Measurements from ENCODE around the gene TRIM44.
"Not testable (repeated sequence)": the region's sequence is repeated elsewhere in the genome, so short reads cannot be mapped to it uniquely, and the experiment has no call there.

Gene TRIM44

DNA sequence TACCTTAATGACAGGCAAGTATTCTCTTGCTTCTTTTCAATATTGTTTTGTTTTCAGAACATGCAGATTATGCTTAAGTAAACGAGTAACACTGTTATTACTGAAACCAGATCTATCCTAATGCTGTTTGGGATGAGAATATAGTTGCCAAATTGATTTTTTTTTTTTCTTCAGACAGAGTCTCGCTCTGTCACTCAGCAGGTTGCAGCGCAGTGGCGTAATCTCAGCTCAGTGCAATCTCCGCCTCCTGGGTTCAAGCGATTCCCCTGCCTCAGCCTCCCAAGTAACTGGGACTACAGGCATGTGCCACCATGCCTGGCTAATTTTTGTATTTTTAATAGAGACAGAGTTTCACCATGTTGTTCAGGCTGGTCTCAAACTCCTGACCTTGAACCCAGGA lies 91.0 kb downstream of the TRIM44 start:
- DNase-seq (ENCODE audit: low spot score), result not testable (repeated sequence)

GRCh38 chr11:35759951-35760350 lies 97.4 kb downstream of the TRIM44 start:
- not testable (repeated sequence) for DNase-seq (ENCODE audit: low spot score)

GRCh38 chr11:35761899-35762298 lies 99.3 kb downstream of the TRIM44 start:
- DNase-seq (ENCODE audit: low spot score), result no peak

- DNase-seq (ENCODE audit: low spot score), result no peak
These were observed 100.7 kb downstream of the TRIM44 start for GRCh38 chr11:35763301-35763700.

DNA sequence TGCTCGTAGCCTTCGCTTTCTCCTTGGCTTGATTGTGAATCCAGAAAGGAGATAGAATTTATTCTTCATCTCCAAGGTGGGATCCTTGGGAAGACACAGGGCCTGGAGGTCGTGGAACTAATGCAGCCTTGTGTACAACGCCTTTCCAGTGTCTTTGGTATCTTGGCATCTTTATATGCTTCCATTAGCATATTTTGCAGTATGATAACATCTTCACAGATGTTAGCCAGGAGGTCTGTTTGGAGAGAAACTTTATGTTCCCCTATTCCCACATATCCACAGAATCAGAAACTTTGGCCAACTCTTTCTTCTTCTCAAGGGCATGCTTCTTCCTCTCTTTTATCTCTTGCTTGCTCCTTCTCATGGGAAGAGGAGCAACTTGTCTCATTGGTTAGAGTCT lies 101.2 kb downstream of the TRIM44 start:
- no peak for DNase-seq (ENCODE audit: low spot score)

DNA sequence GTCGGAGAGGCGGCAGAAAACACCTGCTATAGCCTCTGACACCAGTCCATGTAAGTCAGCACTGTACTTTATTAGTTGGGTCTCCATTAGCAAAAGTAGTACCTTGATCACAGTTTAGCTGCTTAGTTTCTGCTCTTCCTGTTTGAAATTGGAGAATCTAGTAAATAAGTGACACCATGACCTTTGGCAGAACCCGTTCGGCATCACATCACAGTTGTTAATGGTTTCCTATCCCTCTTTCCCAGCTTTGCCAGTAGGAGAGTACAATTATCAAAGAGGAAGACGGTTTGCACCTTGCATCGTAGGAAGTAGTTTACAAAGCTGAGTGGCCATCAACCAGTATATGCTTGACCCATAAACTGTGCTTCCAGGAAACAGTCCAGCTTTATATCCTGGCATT lies 101.8 kb downstream of the TRIM44 start:
- DNase-seq (ENCODE audit: low spot score), result no peak

DNA sequence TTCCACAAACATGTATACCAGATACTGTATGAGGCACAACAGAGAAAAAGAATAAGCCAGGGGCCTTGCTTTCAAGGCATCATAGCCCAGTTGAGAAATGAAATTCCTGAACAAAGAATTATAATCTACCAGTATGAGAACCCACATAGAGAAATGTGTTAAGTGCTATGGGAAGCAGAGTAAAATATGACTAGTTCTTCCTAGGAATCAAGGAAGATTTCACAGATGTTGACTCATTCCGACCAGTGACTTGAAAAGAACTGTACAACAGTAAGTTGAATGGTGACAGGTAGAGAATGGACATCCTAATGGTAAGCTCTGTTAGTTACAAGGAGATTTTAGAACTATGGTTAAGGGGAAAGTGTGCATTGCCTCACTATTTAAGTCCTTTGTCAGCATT lies 102.6 kb downstream of the TRIM44 start:
- DNase-seq (ENCODE audit: low spot score), result no peak

- DNase-seq (ENCODE audit: low spot score), result no peak
These were observed 104.1 kb downstream of the TRIM44 start for GRCh38 chr11:35766651-35767050.

- not testable (repeated sequence) for DNase-seq (ENCODE audit: low spot score)
These were observed 107.8 kb downstream of the TRIM44 start for GRCh38 chr11:35770425-35770824.

DNA sequence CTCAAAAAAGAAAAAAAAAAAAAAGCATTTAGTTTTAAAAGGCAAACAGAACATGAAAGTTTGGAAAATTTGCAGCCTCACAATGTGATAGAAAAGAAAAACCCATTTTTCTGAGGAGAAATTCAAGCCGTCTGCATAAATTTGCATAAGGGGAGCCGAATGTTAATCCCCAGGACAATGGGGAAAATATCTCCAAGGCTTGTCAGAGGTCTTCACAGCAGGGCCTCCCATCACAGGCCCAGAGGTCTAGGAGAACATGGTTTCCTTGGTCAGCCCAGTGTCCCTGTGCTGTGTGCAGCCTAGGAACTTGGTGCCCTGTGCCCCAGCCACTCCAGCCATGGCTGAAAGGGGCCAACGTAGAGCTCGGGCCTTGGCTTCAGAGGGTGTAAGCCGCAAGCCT lies 109.1 kb downstream of the TRIM44 start:
- no peak for DNase-seq (ENCODE audit: low spot score)

- DNase-seq (ENCODE audit: low spot score), result not testable (repeated sequence)
These were observed 114.7 kb downstream of the TRIM44 start for GRCh38 chr11:35777241-35777640.

DNA sequence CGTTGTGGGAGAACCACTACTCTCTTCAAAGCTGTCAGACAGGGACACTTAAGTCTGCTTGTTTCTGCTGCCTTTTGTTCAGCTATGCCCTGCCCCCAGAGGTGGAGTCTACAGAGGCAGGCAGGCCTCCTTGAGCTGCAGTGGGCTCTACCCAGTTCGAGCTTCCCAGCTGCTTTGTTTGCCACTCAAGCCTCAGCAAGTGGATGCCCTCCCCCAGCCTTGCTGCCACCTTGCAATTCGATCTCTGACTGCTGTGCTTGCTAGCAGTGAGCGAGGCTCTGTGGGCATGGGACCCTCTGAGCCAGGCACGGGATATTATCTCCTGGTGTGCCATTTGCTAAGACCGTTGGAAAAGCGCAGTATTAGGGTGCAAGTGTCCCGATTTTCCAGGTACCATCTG lies 116.4 kb downstream of the TRIM44 start:
- not testable (repeated sequence) for DNase-seq (ENCODE audit: low spot score)

DNA sequence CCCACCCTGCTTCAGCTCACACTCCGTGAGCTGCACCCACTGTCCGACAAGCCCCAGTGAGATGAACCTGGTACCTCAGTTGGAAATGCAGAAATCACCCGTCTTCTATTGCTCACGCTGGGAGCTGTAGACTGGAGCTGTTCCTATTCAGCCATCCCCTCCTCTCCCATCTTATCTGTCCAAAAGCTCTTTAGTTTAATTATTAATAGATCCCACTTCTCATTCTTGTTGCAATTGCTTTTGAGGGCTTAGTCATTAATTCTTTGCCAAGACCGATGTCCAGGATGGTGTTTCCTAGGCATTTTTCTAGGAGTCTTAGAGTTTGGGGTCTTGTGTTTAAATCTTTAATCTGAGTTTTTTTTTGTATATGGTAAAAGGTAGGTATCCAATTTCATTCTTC lies 116.8 kb downstream of the TRIM44 start:
- no peak for DNase-seq (ENCODE audit: low spot score)

GRCh38 chr11:35780951-35781860 lies 118.6 kb downstream of the TRIM44 start:
- DNase-seq (ENCODE audit: low spot score), result no peak

DNA sequence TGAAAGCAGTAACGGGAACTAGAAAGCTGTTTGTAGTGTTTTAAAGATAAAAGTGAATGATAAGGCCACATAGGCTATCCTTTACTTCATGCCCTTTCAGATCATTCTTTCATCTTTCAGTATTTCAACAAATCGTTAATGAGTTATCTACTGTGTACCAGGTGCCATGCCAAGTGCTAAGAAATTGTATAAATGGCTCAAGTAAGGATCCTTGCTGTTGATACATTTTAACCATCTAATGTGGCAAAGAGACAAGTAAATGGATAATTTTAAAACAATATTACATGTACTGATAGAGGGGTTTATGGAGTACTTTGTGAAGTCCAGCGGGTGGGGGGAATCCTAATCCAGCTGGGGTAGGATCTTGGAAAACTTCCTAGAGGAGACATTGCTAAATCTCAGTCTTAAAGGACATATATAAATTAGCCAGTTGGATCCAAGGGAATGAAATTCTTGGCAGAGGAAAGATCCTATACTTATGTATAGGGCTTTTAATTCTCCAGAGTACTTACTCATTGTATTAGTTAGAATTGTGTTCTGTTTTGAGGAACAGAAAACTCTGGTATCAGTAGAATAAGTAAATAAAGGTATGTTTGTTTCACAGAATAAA lies 119.4 kb downstream of the TRIM44 start:
- DNase-seq (ENCODE audit: low spot score), result no peak

GRCh38 chr11:35783809-35784208 lies 121.2 kb downstream of the TRIM44 start:
- DNase-seq (ENCODE audit: low spot score), result no peak

- no peak for DNase-seq (ENCODE audit: low spot score)
These were observed 122.1 kb downstream of the TRIM44 start for GRCh38 chr11:35784699-35785098.

GRCh38 chr11:35785287-35786167 lies 123.0 kb downstream of the TRIM44 start:
- DNase-seq (ENCODE audit: low spot score), result peak; percentile 25

DNA sequence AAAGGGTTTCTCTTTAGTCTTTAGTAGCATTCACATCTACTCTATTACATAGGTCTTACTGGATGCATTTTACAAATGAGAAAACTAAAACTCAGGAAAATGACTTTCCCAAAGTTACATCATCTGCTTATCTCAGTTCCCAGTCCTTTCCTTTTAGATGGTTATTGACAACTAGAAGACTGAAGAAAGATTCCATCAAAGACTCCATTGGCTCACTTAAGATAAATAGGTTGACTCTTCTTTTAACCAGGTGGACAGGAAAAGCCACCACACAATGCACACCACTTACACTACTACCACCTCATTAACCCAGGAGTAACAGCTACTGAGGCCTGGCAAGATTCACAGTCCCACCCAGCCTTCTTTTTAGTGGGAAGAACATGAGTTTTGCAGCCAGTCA lies 123.6 kb downstream of the TRIM44 start:
- DNase-seq (ENCODE audit: low spot score), result no peak

DNA sequence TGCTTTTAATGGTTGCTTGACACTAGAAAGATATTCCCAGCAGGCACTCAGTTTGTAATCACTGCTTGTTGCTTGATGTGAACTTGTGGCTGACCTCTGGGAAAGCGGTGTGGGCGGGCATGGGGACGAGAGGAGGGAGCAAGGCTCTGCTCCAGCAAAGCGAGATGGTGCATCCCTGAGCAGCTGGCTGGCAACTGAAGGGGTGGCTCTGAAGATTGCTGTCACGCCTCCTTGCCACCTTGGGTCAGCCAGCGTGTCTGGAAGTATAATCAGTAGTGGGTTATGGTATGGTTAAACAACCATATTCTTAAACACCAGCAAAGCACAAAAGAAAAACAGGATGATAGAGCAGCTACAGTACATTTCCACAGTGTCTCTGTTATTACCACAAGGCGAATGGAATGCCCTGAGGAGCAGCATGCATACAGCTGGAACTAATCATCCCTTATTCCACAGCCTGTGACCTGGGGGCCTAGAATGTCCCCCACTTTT lies 124.5 kb downstream of the TRIM44 start:
- DNase-seq (ENCODE audit: low spot score), result no peak

GRCh38 chr11:35787626-35788025 lies 125.1 kb downstream of the TRIM44 start:
- no peak for DNase-seq (ENCODE audit: low spot score)
